Kidney (tissue), 14 donors: Measurements from ENCODE around the gene DNAI4. TPM values are rescaled to one million over a fixed set of nuclear protein-coding genes. Genes with fewer than 3 reads are reported as not detected.

ENCODE experiments used
- DNase-seq, 5 donors: peaks; one replicate each; pipeline ENCODE4 v3.0.0-alpha.2; 2013 to 2020
- FAIRE-seq: peaks from 2 replicates; lab custom pipeline; 2012; peaks lifted over from hg19 to GRCh38; lab: Jason Lieb, UNC
- H3K27ac ChIP-seq, 2 donors: one replicate each; pipeline ENCODE4 v1.7.0; 2013; ENCODE audit warnings: low read depth in 2 of 2, low read length in 2 of 2, inconsistent platforms in 1 of 2
- H3K27me3 ChIP-seq: one replicate; pipeline ENCODE4 v1.7.1; 2013; ENCODE audit warnings: low read length, inconsistent platforms; ENCODE audit not compliant: control insufficient read depth, insufficient read depth
- H3K36me3 ChIP-seq, 3 donors: one replicate each; pipeline versions ENCODE4 v1.7.0 to v1.7.1; 2013; ENCODE audit warnings: low read length in 3 of 3, control low read depth in 1 of 3, inconsistent platforms in 1 of 3; ENCODE audit not compliant: insufficient read depth in 3 of 3, control insufficient read depth in 2 of 3
- H3K4me1 ChIP-seq, 3 donors: one replicate each; pipeline versions ENCODE4 v1.7.0 to v1.7.1; 2013; ENCODE audit warnings: low read length in 3 of 3, inconsistent platforms in 1 of 3, low read depth in 1 of 3; ENCODE audit not compliant: control insufficient read depth in 2 of 3, insufficient read depth in 2 of 3
- H3K4me3 ChIP-seq, 3 donors: one replicate each; pipeline versions ENCODE4 v1.7.0 to v1.8.1; 2013; ENCODE audit warnings: low read length in 3 of 3, control low read depth in 1 of 3, inconsistent platforms in 1 of 3
- H3K9ac ChIP-seq, 3 donors: one replicate each; pipeline versions ENCODE4 v1.7.0 to v1.7.1; 2013; ENCODE audit warnings: low read length in 3 of 3, control low read depth in 1 of 3, inconsistent platforms in 1 of 3
- H3K9me3 ChIP-seq, 3 donors: one replicate each; pipeline versions ENCODE4 v1.7.0 to v1.7.1; 2013; ENCODE audit warnings: low read length in 3 of 3, control low read depth in 1 of 3, inconsistent platforms in 1 of 3; ENCODE audit not compliant: control insufficient read depth in 2 of 3, insufficient read depth in 1 of 3
- CTCF ChIP-seq: IDR thresholded peaks from 3 replicates; pipeline ENCODE4 v1.5.1; 2012; ENCODE audit warnings: mild to moderate bottlenecking, moderate library complexity, borderline replicate concordance; ENCODE audit not compliant: insufficient read depth; ENCODE audit errors: extremely low read depth
- intact Hi-C: fragments of 100-400 bp; cut with DNase I; formaldehyde crosslinking; loops from one replicate; pipeline ENCODE4 v1.11.1; 2022
- polyA plus RNA-seq: library from polyadenylated mRNA; stranded (reverse); fragments of 350-450 nt; fragmentation: Illumina TruSeq; extraction: RNeasy Lipid Tissue Mini Kit (QIAGEN cat#74804); gene quantifications from one replicate; pipeline ENCODE4 v1.2.3, GENCODE V29; 2014; ENCODE audit warnings: low read depth, low replicate concordance; ENCODE audit not compliant: insufficient read depth
- total RNA-seq: library from RNA; stranded (reverse); fragmentation: NEBNext Ultra II Directional; extraction: Animal tissue kit (Norgen Biotek cat#: 25700); gene quantifications from one replicate; pipeline ENCODE4 v1.2.1, GENCODE V29; 2021
- donor health status: control.
- donor health status: control.
- donor health status: control.
- donor health status: control.
- donor health status: control.
- donor health status: DM: yes; HTN: yes; CAD: no.
- donor health status: Normal renal cell carcinoma (clear cell type).

DNAI4 gene
- total and polyA plus RNA-seq, 2 donors from 2014 or later = 4.1 to 26.8 TPM

GRCh38 chr1:66770240-66770639 is 154.4 kb downstream of the DNAI4 start:
- intact Hi-C loops = no loop called here
- Histone ChIP-seq H3K9ac (no peak overlapping the region), H3K4me1 (no peaks in the 10 kb centered on the region), H3K9me3 (no peaks in the 10 kb centered on the region), H3K27me3 (no peaks in the 10 kb centered on the region), H3K27ac (no peak overlapping the region), H3K4me3 (no peak overlapping the region), H3K36me3 (no peaks in the 10 kb centered on the region)
- TF ChIP-seq CTCF = no peak
- DNase-seq (no peak), FAIRE-seq (no peak)

GRCh38 chr1:66769512-66770229 is 155.0 kb downstream of the DNAI4 start:
- DNase-seq = no peak
- no peaks in the 10 kb centered on the region for H3K27me3 ChIP-seq
- H3K9ac ChIP-seq = no peak overlapping the region
- no peaks in the 10 kb centered on the region for H3K4me1 ChIP-seq
- no peaks in the 10 kb centered on the region for H3K9me3 ChIP-seq
- no peaks in the 10 kb centered on the region for H3K36me3 ChIP-seq
- intact Hi-C loops = no loop called here
- no peak for FAIRE-seq
- no peak for TF ChIP-seq CTCF
- no peak overlapping the region for H3K27ac ChIP-seq
- no peak overlapping the region for H3K4me3 ChIP-seq

- H3K27ac ChIP-seq = no peak overlapping the region
- intact Hi-C loops = no loop called here
- H3K4me3 ChIP-seq = no peak overlapping the region
- TF ChIP-seq CTCF = no peak
- H3K4me1 ChIP-seq = no peaks in the 10 kb centered on the region
- DNase-seq = no peak
- H3K9me3 ChIP-seq = no peaks in the 10 kb centered on the region
- H3K36me3 ChIP-seq = no peaks in the 10 kb centered on the region
- FAIRE-seq = no peak
- H3K27me3 ChIP-seq = no peaks in the 10 kb centered on the region
- H3K9ac ChIP-seq = no peak overlapping the region
These were observed 155.7 kb downstream of the DNAI4 start for GRCh38 chr1:66768965-66769364.

GRCh38 chr1:66767626-66768025 is 157.0 kb downstream of the DNAI4 start:
- FAIRE-seq (no peak), DNase-seq (no peak)
- Histone ChIP-seq H3K27me3 (no peaks in the 10 kb centered on the region), H3K4me1 (no peaks in the 10 kb centered on the region), H3K9me3 (no peaks in the 10 kb centered on the region), H3K9ac (no peak overlapping the region), H3K4me3 (no peak overlapping the region), H3K27ac (no peak overlapping the region), H3K36me3 (no peaks in the 10 kb centered on the region)
- no peak for TF ChIP-seq CTCF
- intact Hi-C loops = no loop called here
